ENCODE data around the gene CSNK1E. TPM values are rescaled to one million over a fixed set of nuclear protein-coding genes. Genes with fewer than 3 reads are reported as not detected.

The CSNK1E gene
- total RNA-seq, 2 experiments from 2014 or later, result 123 TPM

GRCh38 chr22:38290347-38290746 lies 26.9 kb downstream of the CSNK1E start:
- ATAC-seq, result no peak
- no peak for DNase-seq
- H3K36me3 Mint-ChIP-seq (ENCODE audit: low read depth), result peaks cover 7% of the 10 kb centered on the region
- ChIA-PET CTCF (interaction anchor here (0.6 to 1.1 kb wide), 2 partner anchors 16 to 63 kb away, joined by 3 read pairs; no protein-coding TSS in a partner anchor), POLR2A (interaction anchor here (0.8 to 1.0 kb wide), 2 partner anchors 28 to 225 kb away, joined by 3 read pairs; no protein-coding TSS in a partner anchor)
- no peaks in the 10 kb centered on the region for H3K4me1 Mint-ChIP-seq (ENCODE audit: low read depth)
- intact Hi-C loops (cut with micrococcal nuclease), result loop anchor here (10.0 kb wide), 1 partner anchor 64 kb away; no protein-coding TSS in a partner anchor
- H3K4me3 Mint-ChIP-seq, result no peak overlapping the region
- H3K27ac Mint-ChIP-seq, result no peak overlapping the region
- H3K9me3 Mint-ChIP-seq, result no peaks in the 10 kb centered on the region
- TF ChIP-seq CTCF (IDR thresholded peaks at IDR 0.05), result no peak
- no peaks in the 10 kb centered on the region for H3K27me3 Mint-ChIP-seq

- Mint-ChIP-seq H3K27ac (no peak overlapping the region), H3K9me3 (no peaks in the 10 kb centered on the region), H3K4me1 (ENCODE audit: low read depth) (no peaks in the 10 kb centered on the region), H3K27me3 (no peaks in the 10 kb centered on the region), H3K4me3 (no peak overlapping the region), H3K36me3 (ENCODE audit: low read depth) (peaks cover 7% of the 10 kb centered on the region)
- ATAC-seq (no peak), DNase-seq (no peak)
- intact Hi-C loops (cut with micrococcal nuclease), result loop anchor here (10.0 kb wide), 1 partner anchor 65 kb away; no protein-coding TSS in a partner anchor
- POLR2A ChIA-PET, result interaction anchor here (1.0 kb wide), 1 partner anchor 224 kb away, joined by 3 read pairs; no protein-coding TSS in a partner anchor
- no peak for TF ChIP-seq CTCF (IDR thresholded peaks at IDR 0.05)
- CTCF ChIA-PET, result interaction anchor here (1.1 kb wide), 1 partner anchor 17 kb away, joined by 3 read pairs; no protein-coding TSS in a partner anchor
Observed at GRCh38 chr22:38289583-38290082, 27.6 kb downstream of the CSNK1E start.

- ChIA-PET CTCF (interaction anchor here (0.6 to 1.2 kb wide), 2 partner anchors 8 to 187 kb away, joined by 3 read pairs; no protein-coding TSS in a partner anchor), POLR2A (interaction anchor here (0.7 to 0.8 kb wide), 2 partner anchors 9 to 227 kb away, joined by 3 read pairs; no protein-coding TSS in a partner anchor)
- H3K36me3 Mint-ChIP-seq (ENCODE audit: low read depth), result peaks cover 2% of the 10 kb centered on the region
- ATAC-seq (no peak), DNase-seq (no peak)
- H3K27ac Mint-ChIP-seq, result no peak overlapping the region
- intact Hi-C loops (cut with micrococcal nuclease), result no loop called here
- no peaks in the 10 kb centered on the region for H3K9me3 Mint-ChIP-seq
- no peaks in the 10 kb centered on the region for H3K4me1 Mint-ChIP-seq (ENCODE audit: low read depth)
- no peak for TF ChIP-seq CTCF (IDR thresholded peaks at IDR 0.05)
- no peak overlapping the region for H3K4me3 Mint-ChIP-seq
- no peaks in the 10 kb centered on the region for H3K27me3 Mint-ChIP-seq
Observed at GRCh38 chr22:38286915-38287669, 30.1 kb downstream of the CSNK1E start.

- no peak overlapping the region for H3K27ac Mint-ChIP-seq
- H3K9me3 Mint-ChIP-seq, result no peaks in the 10 kb centered on the region
- no peaks in the 10 kb centered on the region for H3K27me3 Mint-ChIP-seq
- H3K36me3 Mint-ChIP-seq (ENCODE audit: low read depth), result no peaks in the 10 kb centered on the region
- POLR2A ChIA-PET, result interaction anchor here (1.0 to 1.1 kb wide), 2 partner anchors 27 to 30 kb away, joined by 4 read pairs; no protein-coding TSS in a partner anchor
- TF ChIP-seq CTCF (IDR thresholded peaks at IDR 0.05), result no peak
- no peaks in the 10 kb centered on the region for H3K4me1 Mint-ChIP-seq (ENCODE audit: low read depth)
- CTCF ChIA-PET, result interaction anchor here (0.9 to 1.5 kb wide), 3 partner anchors 13 to 66 kb away, joined by 3 to 4 read pairs (median 4); no protein-coding TSS in a partner anchor
- intact Hi-C loops (cut with micrococcal nuclease), result no loop called here
- no peak for DNase-seq
- ATAC-seq, result no peak
- H3K4me3 Mint-ChIP-seq, result no peak overlapping the region
Observed at GRCh38 chr22:38285018-38285417, 32.2 kb downstream of the CSNK1E start.
